Neural crest cell (in vitro differentiated cells): ENCODE measurements around the gene HVCN1. TPM values are rescaled to one million over a fixed set of nuclear protein-coding genes. Genes with fewer than 3 reads are reported as not detected.
A peak's percentile ranks its signal among the peaks of the same experiment; 100 is the strongest.

Experiments
- DNase-seq: peaks from one replicate; pipeline ENCODE4 v3.0.0; 2021; ENCODE audit warnings: low read depth, mixed read lengths, low spot score
- H3K27ac Mint-ChIP-seq: one replicate; pipeline ENCODE4 v1.8.0; 2021; ENCODE audit warnings: mild to moderate bottlenecking, mixed read lengths; ENCODE audit not compliant: unreplicated experiment
- H3K27me3 Mint-ChIP-seq: 2 replicates; pipeline ENCODE4 v1.8.0; 2021; ENCODE audit warnings: low read depth, mild to moderate bottlenecking, mixed read lengths
- H3K36me3 Mint-ChIP-seq: 2 replicates; pipeline ENCODE4 v1.8.0; 2021; ENCODE audit warnings: low read depth, mild to moderate bottlenecking, mixed read lengths
- H3K4me1 Mint-ChIP-seq: 2 replicates; pipeline ENCODE4 v1.8.0; 2021; ENCODE audit warnings: mixed read lengths
- H3K4me3 Mint-ChIP-seq: one replicate; pipeline ENCODE4 v1.8.0; 2021; ENCODE audit warnings: mild to moderate bottlenecking, mixed read lengths
- H3K9me3 Mint-ChIP-seq: 2 replicates; pipeline ENCODE4 v1.8.0; 2021; ENCODE audit warnings: mixed read lengths
- total RNA-seq: library from RNA; stranded (reverse); gene quantifications from 2 replicates; pipeline ENCODE4 v1.2.1, GENCODE V29; 2021
- TF ChIP-seq, protein P1 (sequence below): fragments of 200-600 bp; sonication (generic); conservative IDR thresholded peaks from 2 replicates; pipeline ENCODE4 v1.5.0; 2021; ENCODE audit warnings: antibody characterized with exemption, mild to moderate bottlenecking

Gene HVCN1
- total RNA-seq, 1 donor from 2014 or later = 3.8 TPM

DNA sequence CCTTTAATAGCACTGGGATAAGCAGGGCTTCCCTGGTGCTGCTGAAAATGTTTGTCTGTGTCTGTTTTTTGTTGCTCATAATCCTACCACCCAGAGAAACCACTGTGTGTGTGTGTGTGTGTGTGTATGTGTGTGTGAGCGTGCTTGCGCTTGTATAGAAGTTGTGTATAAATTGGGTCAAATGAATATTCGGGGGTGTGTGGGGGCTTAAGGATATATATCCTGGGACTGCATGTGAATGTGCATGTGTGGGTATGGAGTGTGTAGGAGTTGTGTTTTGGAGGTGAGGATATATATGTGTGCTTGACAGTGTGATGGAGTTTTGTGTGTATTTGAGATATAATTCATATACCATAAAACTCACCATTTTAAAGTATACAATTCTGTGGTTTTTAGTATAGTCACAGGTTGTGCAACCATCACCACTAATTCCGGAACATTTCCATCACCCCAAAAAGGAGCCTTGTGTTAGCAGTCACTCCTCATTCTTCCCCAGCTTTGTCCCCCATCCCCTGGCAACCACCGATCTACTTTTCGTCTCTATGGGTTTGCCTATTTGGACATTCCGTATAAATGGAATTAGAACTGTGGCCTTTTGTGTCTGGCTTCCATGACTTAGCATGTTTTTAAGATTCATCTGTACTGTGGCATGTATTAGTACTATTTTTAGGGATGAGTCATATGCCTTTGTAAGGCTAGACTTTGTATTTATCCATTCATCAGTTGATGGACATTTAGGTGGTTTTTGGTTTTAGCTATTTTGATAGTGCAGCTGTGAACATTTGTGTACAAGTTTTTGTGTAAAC lies 49.4 kb downstream of the HVCN1 start:
- Mint-ChIP-seq H3K4me3 (no peak overlapping the region), H3K4me1 (peaks cover 45% of the 10 kb centered on the region), H3K36me3 (peaks cover 6% of the 10 kb centered on the region), H3K27me3 (no peaks in the 10 kb centered on the region), H3K9me3 (no peaks in the 10 kb centered on the region), H3K27ac (peak overlapping the region; percentile 60)
- TF ChIP-seq, protein P1, sequence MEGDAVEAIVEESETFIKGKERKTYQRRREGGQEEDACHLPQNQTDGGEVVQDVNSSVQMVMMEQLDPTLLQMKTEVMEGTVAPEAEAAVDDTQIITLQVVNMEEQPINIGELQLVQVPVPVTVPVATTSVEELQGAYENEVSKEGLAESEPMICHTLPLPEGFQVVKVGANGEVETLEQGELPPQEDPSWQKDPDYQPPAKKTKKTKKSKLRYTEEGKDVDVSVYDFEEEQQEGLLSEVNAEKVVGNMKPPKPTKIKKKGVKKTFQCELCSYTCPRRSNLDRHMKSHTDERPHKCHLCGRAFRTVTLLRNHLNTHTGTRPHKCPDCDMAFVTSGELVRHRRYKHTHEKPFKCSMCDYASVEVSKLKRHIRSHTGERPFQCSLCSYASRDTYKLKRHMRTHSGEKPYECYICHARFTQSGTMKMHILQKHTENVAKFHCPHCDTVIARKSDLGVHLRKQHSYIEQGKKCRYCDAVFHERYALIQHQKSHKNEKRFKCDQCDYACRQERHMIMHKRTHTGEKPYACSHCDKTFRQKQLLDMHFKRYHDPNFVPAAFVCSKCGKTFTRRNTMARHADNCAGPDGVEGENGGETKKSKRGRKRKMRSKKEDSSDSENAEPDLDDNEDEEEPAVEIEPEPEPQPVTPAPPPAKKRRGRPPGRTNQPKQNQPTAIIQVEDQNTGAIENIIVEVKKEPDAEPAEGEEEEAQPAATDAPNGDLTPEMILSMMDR = no peak
- no peak for DNase-seq

DNA sequence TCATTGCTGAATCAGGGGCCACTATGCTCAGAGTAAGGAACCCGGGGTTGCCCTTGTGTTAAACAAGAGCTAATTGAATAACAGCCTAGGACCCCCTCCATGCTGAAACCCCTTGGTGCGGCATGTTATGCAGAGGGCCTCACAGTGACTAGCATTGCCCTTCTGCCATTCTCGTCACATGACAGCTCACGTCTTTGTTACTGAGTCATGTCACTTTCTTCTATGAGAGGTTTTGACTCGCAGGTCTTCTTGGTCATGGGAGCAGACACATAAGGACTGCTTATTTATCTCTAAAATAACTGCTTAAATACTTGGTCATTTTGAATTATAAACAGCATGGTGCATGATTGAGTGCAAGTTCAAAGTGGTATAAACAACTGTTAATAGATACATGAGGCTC lies 50.1 kb downstream of the HVCN1 start:
- no peaks in the 10 kb centered on the region for H3K9me3 Mint-ChIP-seq

DNA sequence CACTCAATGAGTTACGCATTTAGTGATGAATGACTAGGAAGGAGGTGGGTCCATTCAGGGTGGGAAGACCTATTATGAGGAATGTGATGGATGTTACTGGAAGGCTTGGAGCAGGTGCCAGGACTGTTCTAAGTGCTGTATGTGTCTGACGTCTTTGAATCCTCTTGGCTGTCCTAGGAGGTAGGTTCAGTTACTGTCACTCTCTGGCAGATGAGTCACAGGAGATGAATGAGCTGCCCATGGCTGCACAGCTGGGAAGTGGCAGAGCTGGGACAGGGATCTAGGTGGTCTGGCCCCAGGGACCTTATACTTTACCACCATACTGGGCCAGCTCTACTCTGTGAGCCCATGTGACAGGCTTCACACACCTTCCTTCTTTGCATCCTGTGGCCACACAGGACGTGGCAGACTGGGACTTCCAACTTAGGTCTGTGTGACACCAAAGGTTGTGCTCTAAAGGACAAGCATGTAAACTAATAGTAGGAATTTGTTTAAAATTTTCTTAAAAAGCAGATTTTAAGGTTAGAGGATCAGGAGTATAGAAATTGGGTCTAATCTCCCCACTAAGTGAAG lies 51.0 kb downstream of the HVCN1 start:
- TF ChIP-seq, protein P1 = no peak
- Mint-ChIP-seq H3K9me3 (no peaks in the 10 kb centered on the region), H3K27ac (no peak overlapping the region), H3K4me1 (peaks cover 45% of the 10 kb centered on the region), H3K36me3 (peaks cover 6% of the 10 kb centered on the region), H3K4me3 (no peak overlapping the region), H3K27me3 (no peaks in the 10 kb centered on the region)
- no peak for DNase-seq

More for the DNA sequence above, 50.1 kb downstream of the HVCN1 start:
- DNase-seq = no peak
- Mint-ChIP-seq H3K27me3 (no peaks in the 10 kb centered on the region), H3K36me3 (peaks cover 6% of the 10 kb centered on the region), H3K4me3 (no peak overlapping the region), H3K4me1 (peaks cover 45% of the 10 kb centered on the region), H3K27ac (no peak overlapping the region)
- TF ChIP-seq, protein P1 = no peak

DNA sequence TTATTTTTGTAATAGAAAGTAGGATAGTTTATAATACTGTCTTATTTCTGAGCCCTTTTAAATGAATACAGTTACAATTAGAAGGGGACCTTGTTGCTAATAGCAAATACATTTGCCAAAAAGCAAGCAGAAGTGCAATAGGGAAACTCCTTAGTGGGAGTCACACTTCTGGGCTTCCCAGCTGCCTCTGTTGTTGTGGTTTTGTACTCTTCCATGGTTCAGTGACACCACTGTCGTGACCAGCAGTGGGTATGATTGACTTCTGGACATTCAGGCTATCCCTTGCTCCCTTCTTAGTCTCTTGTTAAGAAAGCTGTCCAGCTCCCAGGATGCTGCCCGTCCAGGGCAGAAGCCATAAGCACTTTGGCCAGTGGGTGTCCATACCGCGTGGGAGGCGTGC lies 52.4 kb downstream of the HVCN1 start:
- Mint-ChIP-seq H3K4me3 (no peak overlapping the region), H3K9me3 (no peaks in the 10 kb centered on the region), H3K36me3 (peaks cover 6% of the 10 kb centered on the region), H3K27me3 (no peaks in the 10 kb centered on the region), H3K4me1 (peaks cover 36% of the 10 kb centered on the region), H3K27ac (no peak overlapping the region)
- DNase-seq = no peak
- TF ChIP-seq, protein P1 = no peak

DNA sequence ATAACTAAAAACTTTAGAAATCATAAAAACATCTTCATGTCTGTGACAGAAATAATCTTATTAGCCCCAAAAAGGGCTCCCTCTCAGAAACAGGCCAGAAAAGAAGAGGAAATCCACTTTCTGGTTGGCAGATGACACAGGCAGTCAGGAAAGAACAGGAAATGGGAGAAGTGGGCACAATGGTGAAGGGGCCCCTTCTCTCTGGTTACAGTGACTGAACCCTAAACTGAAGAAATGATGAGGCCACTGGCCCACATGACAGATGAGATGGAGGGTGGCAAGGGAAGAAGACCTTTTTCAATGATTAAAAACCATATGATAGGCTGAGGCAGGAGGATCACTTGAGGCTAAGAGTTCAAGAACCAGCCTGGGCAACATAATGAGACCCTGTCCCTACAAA lies 53.9 kb downstream of the HVCN1 start:
- TF ChIP-seq, protein P1 = no peak
- H3K36me3 Mint-ChIP-seq = peaks cover 6% of the 10 kb centered on the region
- no peaks in the 10 kb centered on the region for H3K9me3 Mint-ChIP-seq
- H3K4me3 Mint-ChIP-seq = no peak overlapping the region
- H3K27ac Mint-ChIP-seq = no peak overlapping the region
- H3K27me3 Mint-ChIP-seq = no peaks in the 10 kb centered on the region
- DNase-seq = no peak
- peaks cover 22% of the 10 kb centered on the region for H3K4me1 Mint-ChIP-seq
